ENCODE measurements around the gene MAX.

GRCh38 chr14:65072256-65072655 is 30.1 kb downstream of the MAX start:
- TF ChIP-seq, protein P1, sequence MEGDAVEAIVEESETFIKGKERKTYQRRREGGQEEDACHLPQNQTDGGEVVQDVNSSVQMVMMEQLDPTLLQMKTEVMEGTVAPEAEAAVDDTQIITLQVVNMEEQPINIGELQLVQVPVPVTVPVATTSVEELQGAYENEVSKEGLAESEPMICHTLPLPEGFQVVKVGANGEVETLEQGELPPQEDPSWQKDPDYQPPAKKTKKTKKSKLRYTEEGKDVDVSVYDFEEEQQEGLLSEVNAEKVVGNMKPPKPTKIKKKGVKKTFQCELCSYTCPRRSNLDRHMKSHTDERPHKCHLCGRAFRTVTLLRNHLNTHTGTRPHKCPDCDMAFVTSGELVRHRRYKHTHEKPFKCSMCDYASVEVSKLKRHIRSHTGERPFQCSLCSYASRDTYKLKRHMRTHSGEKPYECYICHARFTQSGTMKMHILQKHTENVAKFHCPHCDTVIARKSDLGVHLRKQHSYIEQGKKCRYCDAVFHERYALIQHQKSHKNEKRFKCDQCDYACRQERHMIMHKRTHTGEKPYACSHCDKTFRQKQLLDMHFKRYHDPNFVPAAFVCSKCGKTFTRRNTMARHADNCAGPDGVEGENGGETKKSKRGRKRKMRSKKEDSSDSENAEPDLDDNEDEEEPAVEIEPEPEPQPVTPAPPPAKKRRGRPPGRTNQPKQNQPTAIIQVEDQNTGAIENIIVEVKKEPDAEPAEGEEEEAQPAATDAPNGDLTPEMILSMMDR (IDR thresholded peaks at IDR 0.05 in 4 of 5, conservative IDR thresholded peaks at IDR 0.05 in 1 of 5) = no peak
- no peak for TF ChIP-seq POLR2A (IDR thresholded peaks at IDR 0.05)

Data from gastrocnemius medialis (tissue), 4 donors.